ENCODE data around the gene MRPL4. TPM values are rescaled to one million over a fixed set of nuclear protein-coding genes. Genes with fewer than 3 reads are reported as not detected.
A peak's percentile ranks its signal among the peaks of the same experiment; 100 is the strongest.
"Not testable (repeated sequence)": the region's sequence is repeated elsewhere in the genome, so short reads cannot be mapped to it uniquely, and the experiment has no call there.

The MRPL4 gene
- total RNA-seq, 2 experiments from 2014 or later: 115 to 116 TPM

DNA sequence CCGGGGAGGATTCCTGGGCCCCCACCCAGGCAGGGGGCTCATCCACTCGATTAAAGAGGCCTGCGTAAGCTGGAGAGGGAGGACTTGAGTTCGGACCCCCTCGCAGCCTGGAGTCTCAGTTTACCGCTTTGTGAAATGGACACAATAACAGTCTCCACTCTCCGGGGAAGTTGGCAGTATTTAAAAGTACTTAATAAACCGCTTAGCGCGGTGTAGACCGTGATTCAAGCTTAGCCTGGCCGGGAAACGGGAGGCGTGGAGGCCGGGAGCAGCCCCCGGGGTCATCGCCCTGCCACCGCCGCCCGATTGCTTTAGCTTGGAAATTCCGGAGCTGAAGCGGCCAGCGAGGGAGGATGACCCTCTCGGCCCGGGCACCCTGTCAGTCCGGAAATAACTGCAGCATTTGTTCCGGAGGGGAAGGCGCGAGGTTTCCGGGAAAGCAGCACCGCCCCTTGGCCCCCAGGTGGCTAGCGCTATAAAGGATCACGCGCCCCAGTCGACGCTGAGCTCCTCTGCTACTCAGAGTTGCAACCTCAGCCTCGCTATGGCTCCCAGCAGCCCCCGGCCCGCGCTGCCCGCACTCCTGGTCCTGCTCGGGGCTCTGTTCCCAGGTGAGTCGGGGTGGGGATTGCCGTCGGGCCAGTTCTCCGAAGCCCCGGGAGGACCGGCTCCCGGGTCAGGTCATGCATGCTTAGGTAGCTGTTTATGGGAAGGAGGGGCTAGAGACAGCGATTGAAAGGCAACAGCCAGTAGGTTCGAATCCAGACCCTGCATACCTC lies 18.8 kb downstream of the MRPL4 start, which contains the start of gene ICAM1:
Gene ICAM1 (plus strand): TSS at position 505 of the 779 bp plus-strand sequence. CDS start 40 bp downstream, at position 545.
- CTCF ChIA-PET: interaction anchor here (0.6 to 5.4 kb wide), 23 partner anchors 9 to 338 kb away, joined by 3 to 85 read pairs (median 4); partner anchors contain the start of genes ICAM4, ICAM5 and TYK2
- intact Hi-C loops (cut with micrococcal nuclease): loop anchor here (1.0 to 2.0 kb wide), 5 partner anchors 18 to 232 kb away; partner anchors contain the start of genes FDX2, ICAM5, KEAP1 and RAVER1

DNA sequence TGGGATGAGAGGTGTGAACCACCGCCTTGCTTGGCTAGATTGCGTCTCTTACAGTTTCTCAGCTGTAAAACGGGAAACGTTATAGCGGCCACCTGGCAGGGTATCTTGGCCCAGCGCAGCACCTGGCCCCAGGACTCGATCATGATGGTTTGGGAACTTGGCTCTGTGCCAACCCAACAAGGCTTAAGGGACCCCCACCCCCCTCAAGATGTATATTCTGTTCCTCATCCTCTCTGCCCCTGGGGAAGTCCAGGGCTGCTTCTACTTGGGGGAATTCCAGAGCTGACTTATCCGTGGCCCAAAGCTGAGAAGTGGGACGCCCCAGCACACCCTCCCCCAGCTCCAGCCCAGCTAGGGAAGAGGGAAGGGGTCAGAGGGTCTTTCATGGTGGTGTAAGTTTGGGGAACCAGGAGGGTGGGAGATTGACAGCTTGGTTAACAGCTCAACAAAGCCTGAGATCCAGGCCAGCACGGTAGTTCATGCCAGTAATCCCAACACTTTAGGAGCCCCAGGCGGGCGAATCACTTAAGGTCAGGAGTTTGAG lies 19.6 kb downstream of the MRPL4 start:
- Mint-ChIP-seq H3K4me1 (ENCODE audit: low read depth) (peaks cover 34% of the 10 kb centered on the region), H3K27me3 (ENCODE audit: low read depth) (no peaks in the 10 kb centered on the region), H3K9me3 (no peaks in the 10 kb centered on the region), H3K27ac (peak overlapping the region; percentile 85), H3K36me3 (ENCODE audit: low read depth) (peaks cover 13% of the 10 kb centered on the region), H3K4me3 (peak overlapping the region; percentile 78)
- CTCF ChIA-PET: interaction anchor here (0.7 to 5.4 kb wide), 15 partner anchors 8 to 151 kb away, joined by 3 to 85 read pairs (median 11); partner anchors contain the start of genes ICAM4, ICAM5 and TYK2
- DNase-seq: peak; percentile 71
- intact Hi-C loops (cut with micrococcal nuclease): loop anchor here (1.0 to 2.0 kb wide), 5 partner anchors 18 to 231 kb away; partner anchors contain the start of genes FDX2, ICAM5, KEAP1 and RAVER1

More for the DNA sequence above, 18.8 kb downstream of the MRPL4 start, which contains the start of gene ICAM1:
- peaks cover 34% of the 10 kb centered on the region for H3K4me1 Mint-ChIP-seq (ENCODE audit: low read depth)
- H3K36me3 Mint-ChIP-seq (ENCODE audit: low read depth): peaks cover 13% of the 10 kb centered on the region
- peak; percentile 86 for DNase-seq
- H3K27ac Mint-ChIP-seq: peak within 1 kb of the TSS; percentile 85
- peak within 1 kb of the TSS; percentile 78 for H3K4me3 Mint-ChIP-seq
- H3K27me3 Mint-ChIP-seq (ENCODE audit: low read depth): no peaks in the 10 kb centered on the region
- no peaks in the 10 kb centered on the region for H3K9me3 Mint-ChIP-seq

GRCh38 chr19:10274589-10274988 lies 22.6 kb downstream of the MRPL4 start:
- Mint-ChIP-seq H3K27me3 (ENCODE audit: low read depth) (no peaks in the 10 kb centered on the region), H3K36me3 (ENCODE audit: low read depth) (peaks cover 17% of the 10 kb centered on the region), H3K9me3 (no peaks in the 10 kb centered on the region), H3K4me3 (no peak overlapping the region), H3K4me1 (ENCODE audit: low read depth) (peaks cover 44% of the 10 kb centered on the region), H3K27ac (peak overlapping the region; percentile 1)
- no peak for DNase-seq
- CTCF ChIA-PET: interaction anchor here (0.7 kb wide), 1 partner anchor 46 kb away, joined by 3 read pairs; no protein-coding TSS in a partner anchor
- intact Hi-C loops (cut with micrococcal nuclease): no loop called here

GRCh38 chr19:10277795-10278589 lies 26.0 kb downstream of the MRPL4 start:
- no peak for DNase-seq
- CTCF ChIA-PET: no interaction called here
- intact Hi-C loops (cut with micrococcal nuclease): no loop called here
- H3K27me3 Mint-ChIP-seq (ENCODE audit: low read depth): no peaks in the 10 kb centered on the region
- H3K9me3 Mint-ChIP-seq: no peaks in the 10 kb centered on the region
- H3K4me1 Mint-ChIP-seq (ENCODE audit: low read depth): peaks cover 22% of the 10 kb centered on the region
- H3K27ac Mint-ChIP-seq: no peak overlapping the region
- H3K36me3 Mint-ChIP-seq (ENCODE audit: low read depth): peaks cover 22% of the 10 kb centered on the region
- no peak overlapping the region for H3K4me3 Mint-ChIP-seq

DNA sequence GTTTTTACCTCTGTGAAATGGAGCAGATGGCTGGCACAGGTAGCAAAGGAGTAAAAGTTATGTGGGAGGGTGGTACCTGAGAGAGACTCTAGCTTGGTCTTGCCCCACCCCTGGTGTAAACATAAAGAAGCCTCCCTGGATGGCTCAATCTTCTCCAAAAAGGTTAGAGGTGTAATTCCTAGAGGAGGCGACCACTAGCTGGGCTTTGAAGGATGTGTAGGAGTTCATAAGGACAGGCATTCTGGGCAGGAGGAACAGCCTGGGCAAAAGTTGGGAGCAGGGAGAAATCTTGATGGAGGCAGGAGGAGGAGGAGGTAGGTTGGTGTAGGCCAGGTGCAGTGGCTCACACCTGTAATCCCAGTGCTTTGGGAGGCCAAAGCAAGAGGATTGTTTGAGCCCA lies 26.9 kb downstream of the MRPL4 start:
- H3K27ac Mint-ChIP-seq: no peak overlapping the region
- peaks cover 21% of the 10 kb centered on the region for H3K4me1 Mint-ChIP-seq (ENCODE audit: low read depth)
- H3K9me3 Mint-ChIP-seq: no peaks in the 10 kb centered on the region
- no peaks in the 10 kb centered on the region for H3K27me3 Mint-ChIP-seq (ENCODE audit: low read depth)
- H3K36me3 Mint-ChIP-seq (ENCODE audit: low read depth): peaks cover 24% of the 10 kb centered on the region
- intact Hi-C loops (cut with micrococcal nuclease): no loop called here
- no peak overlapping the region for H3K4me3 Mint-ChIP-seq
- CTCF ChIA-PET: interaction anchor here (0.7 to 2.3 kb wide), 2 partner anchors 9 to 347 kb away, joined by 3 to 13 read pairs; partner anchors contain the start of gene ICAM1
- DNase-seq: no peak

- H3K9me3 Mint-ChIP-seq: no peaks in the 10 kb centered on the region
- no peaks in the 10 kb centered on the region for H3K27me3 Mint-ChIP-seq (ENCODE audit: low read depth)
- CTCF ChIA-PET: interaction anchor here (0.5 to 2.3 kb wide), 9 partner anchors 10 to 348 kb away, joined by 3 to 13 read pairs (median 3); partner anchors contain the start of genes ICAM1 and ICAM5
- peak overlapping the region; percentile 70 for H3K27ac Mint-ChIP-seq
- no peak overlapping the region for H3K4me3 Mint-ChIP-seq
- DNase-seq: no peak
- peaks cover 15% of the 10 kb centered on the region for H3K4me1 Mint-ChIP-seq (ENCODE audit: low read depth)
- peaks cover 22% of the 10 kb centered on the region for H3K36me3 Mint-ChIP-seq (ENCODE audit: low read depth)
- intact Hi-C loops (cut with micrococcal nuclease): no loop called here
These were observed 27.9 kb downstream of the MRPL4 start for GRCh38 chr19:10279737-10280442.

DNA sequence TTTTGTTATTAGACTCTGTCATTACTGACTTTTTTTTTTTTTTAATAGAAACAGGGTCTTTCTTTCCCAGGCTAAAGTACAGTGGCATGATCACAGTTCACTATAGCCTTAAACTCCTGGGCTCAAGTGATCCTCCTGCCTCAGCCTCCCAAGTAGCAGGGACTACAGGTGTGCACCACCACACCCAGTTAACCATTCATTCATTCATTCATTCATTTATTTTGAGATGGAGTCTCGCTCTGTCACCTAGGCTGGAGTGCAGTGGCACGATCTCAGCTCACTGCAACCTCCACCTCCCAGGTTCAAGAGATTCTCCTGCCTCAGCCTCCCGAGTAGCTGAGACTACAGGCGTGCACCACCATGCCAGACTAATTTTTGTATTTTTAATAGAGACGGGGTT lies 30.0 kb downstream of the MRPL4 start:
- Mint-ChIP-seq H3K36me3 (ENCODE audit: low read depth) (peaks cover 34% of the 10 kb centered on the region), H3K4me1 (ENCODE audit: low read depth) (peaks cover 24% of the 10 kb centered on the region)
- intact Hi-C loops (cut with micrococcal nuclease); H3K27me3 Mint-ChIP-seq (ENCODE audit: low read depth); H3K9me3 Mint-ChIP-seq; H3K4me3 Mint-ChIP-seq; H3K27ac Mint-ChIP-seq; DNase-seq: not testable (repeated sequence)
- CTCF ChIA-PET: interaction anchor here (0.6 kb wide), 1 partner anchor 282 kb away, joined by 3 read pairs; no protein-coding TSS in a partner anchor

DNA sequence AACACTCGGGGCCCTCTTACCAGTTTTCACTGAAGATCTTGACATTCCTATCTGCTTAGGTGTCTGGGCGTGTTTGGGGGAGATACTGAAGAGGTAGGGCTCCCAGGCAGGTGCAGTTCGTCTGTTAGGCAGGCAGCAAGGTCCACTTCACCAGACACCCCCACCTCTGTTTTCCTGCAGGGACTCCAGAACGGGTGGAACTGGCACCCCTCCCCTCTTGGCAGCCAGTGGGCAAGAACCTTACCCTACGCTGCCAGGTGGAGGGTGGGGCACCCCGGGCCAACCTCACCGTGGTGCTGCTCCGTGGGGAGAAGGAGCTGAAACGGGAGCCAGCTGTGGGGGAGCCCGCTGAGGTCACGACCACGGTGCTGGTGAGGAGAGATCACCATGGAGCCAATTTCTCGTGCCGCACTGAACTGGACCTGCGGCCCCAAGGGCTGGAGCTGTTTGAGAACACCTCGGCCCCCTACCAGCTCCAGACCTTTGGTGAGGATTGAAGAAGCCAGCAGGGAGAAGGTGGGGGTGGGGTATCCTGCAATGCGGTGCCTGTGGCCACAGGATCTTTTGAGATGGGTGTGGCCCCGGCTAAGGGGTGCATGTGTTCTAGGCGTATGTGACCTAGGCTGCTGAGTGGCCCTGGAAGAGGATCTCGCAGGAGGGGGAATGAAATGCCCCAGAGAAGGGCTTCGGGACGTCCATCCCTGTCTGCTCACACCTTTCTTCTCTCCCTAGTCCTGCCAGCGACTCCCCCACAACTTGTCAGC lies 31.5 kb downstream of the MRPL4 start:
- Mint-ChIP-seq H3K27me3 (ENCODE audit: low read depth) (peaks cover 14% of the 10 kb centered on the region), H3K27ac (no peak overlapping the region), H3K4me3 (no peak overlapping the region), H3K9me3 (no peaks in the 10 kb centered on the region), H3K36me3 (ENCODE audit: low read depth) (peaks cover 32% of the 10 kb centered on the region), H3K4me1 (ENCODE audit: low read depth) (peaks cover 31% of the 10 kb centered on the region)
- no peak for DNase-seq
- CTCF ChIA-PET: interaction anchor here (0.6 to 1.1 kb wide), 2 partner anchors 105 to 227 kb away, joined by 3 read pairs; no protein-coding TSS in a partner anchor
- intact Hi-C loops (cut with micrococcal nuclease): no loop called here

DNA sequence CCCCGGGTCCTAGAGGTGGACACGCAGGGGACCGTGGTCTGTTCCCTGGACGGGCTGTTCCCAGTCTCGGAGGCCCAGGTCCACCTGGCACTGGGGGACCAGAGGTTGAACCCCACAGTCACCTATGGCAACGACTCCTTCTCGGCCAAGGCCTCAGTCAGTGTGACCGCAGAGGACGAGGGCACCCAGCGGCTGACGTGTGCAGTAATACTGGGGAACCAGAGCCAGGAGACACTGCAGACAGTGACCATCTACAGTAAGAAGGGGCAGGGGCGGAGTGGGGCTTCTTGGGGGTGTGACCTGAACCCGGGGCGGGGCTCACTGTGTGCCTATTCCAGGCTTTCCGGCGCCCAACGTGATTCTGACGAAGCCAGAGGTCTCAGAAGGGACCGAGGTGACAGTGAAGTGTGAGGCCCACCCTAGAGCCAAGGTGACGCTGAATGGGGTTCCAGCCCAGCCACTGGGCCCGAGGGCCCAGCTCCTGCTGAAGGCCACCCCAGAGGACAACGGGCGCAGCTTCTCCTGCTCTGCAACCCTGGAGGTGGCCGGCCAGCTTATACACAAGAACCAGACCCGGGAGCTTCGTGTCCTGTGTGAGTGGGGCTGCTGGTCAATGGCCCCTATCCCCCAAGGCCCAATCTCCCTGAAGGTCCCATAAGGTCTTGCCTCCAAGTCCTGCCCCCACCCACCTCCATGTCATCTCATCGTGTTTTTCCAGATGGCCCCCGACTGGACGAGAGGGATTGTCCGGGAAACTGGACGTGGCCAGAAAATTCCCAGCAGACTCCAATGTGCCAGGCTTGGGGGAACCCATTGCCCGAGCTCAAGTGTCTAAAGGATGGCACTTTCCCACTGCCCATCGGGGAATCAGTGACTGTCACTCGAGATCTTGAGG lies 32.3 kb downstream of the MRPL4 start:
- peaks cover 30% of the 10 kb centered on the region for H3K36me3 Mint-ChIP-seq (ENCODE audit: low read depth)

DNA sequence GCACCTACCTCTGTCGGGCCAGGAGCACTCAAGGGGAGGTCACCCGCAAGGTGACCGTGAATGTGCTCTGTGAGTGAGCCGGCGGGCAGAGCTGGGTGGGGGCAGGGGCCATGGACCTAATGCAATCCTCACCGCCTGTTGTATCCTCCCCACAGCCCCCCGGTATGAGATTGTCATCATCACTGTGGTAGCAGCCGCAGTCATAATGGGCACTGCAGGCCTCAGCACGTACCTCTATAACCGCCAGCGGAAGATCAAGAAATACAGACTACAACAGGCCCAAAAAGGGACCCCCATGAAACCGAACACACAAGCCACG lies 32.9 kb downstream of the MRPL4 start:
- intact Hi-C loops (cut with micrococcal nuclease): loop anchor here (5.0 kb wide), 1 partner anchor 47 kb away; the partner anchor contains the start of gene RAVER1
- CTCF ChIA-PET: no interaction called here
- H3K4me3 Mint-ChIP-seq: no peak overlapping the region

More for the DNA sequence above, 32.3 kb downstream of the MRPL4 start:
- H3K27me3 Mint-ChIP-seq (ENCODE audit: low read depth): peaks cover 20% of the 10 kb centered on the region
- no peak for DNase-seq
- H3K9me3 Mint-ChIP-seq: no peaks in the 10 kb centered on the region
- CTCF ChIA-PET: no interaction called here
- no peak overlapping the region for H3K27ac Mint-ChIP-seq
- peaks cover 33% of the 10 kb centered on the region for H3K4me1 Mint-ChIP-seq (ENCODE audit: low read depth)
- intact Hi-C loops (cut with micrococcal nuclease): no loop called here
- H3K4me3 Mint-ChIP-seq: no peak overlapping the region

More for the DNA sequence above, 32.9 kb downstream of the MRPL4 start:
- H3K4me1 Mint-ChIP-seq (ENCODE audit: low read depth): peaks cover 33% of the 10 kb centered on the region
- no peak overlapping the region for H3K27ac Mint-ChIP-seq
- H3K27me3 Mint-ChIP-seq (ENCODE audit: low read depth): peaks cover 20% of the 10 kb centered on the region
- DNase-seq: no peak
- no peaks in the 10 kb centered on the region for H3K9me3 Mint-ChIP-seq
- H3K36me3 Mint-ChIP-seq (ENCODE audit: low read depth): peaks cover 27% of the 10 kb centered on the region

Data from activated naive CD4-positive, alpha-beta T cell treated with anti-CD3 and anti-CD28 coated beads for 36 hours (primary cell).